Measurements from ENCODE around the gene OOSP1. TPM values are rescaled to one million over a fixed set of nuclear protein-coding genes. Genes with fewer than 3 reads are reported as not detected.

OOSP1 gene
- total and polyA plus RNA-seq, 7 donors, result not detected

DNA sequence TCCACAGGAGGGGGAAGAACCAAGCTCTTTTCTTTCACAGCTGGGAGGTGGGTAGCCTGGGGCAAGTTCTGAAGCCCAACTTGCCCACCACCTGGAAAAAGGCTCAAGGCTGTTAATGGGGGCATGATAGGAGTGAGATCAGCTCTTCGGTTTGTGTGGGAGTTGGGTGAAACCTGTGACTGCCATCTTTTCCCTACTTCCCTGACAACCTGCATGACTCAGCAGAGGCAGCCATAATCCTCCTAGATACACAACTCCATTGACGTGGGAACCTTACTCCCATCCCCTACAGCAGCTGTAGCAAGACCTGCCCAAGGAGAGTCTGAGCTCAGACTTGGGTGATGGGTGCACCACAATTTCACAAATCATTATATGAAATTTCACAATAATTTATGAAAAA is 65.5 kb downstream of the OOSP1 start:
- no peaks in the 10 kb centered on the region for H3K9me3 ChIP-seq
- H3K27me3 ChIP-seq, result no peaks in the 10 kb centered on the region
- H3K36me3 ChIP-seq, result no peaks in the 10 kb centered on the region
- no peak overlapping the region for H3K27ac ChIP-seq
- DNase-seq, result no peak
- 88 to 90% methylated on average over 2 of the region's 2 CpGs for WGBS, 2 donors
- intact Hi-C loops (cut with DNase I), result no loop called here
- H3K4me1 ChIP-seq, result no peaks in the 10 kb centered on the region
- H3K4me3 ChIP-seq, result no peak overlapping the region
- TF ChIP-seq, protein P1, sequence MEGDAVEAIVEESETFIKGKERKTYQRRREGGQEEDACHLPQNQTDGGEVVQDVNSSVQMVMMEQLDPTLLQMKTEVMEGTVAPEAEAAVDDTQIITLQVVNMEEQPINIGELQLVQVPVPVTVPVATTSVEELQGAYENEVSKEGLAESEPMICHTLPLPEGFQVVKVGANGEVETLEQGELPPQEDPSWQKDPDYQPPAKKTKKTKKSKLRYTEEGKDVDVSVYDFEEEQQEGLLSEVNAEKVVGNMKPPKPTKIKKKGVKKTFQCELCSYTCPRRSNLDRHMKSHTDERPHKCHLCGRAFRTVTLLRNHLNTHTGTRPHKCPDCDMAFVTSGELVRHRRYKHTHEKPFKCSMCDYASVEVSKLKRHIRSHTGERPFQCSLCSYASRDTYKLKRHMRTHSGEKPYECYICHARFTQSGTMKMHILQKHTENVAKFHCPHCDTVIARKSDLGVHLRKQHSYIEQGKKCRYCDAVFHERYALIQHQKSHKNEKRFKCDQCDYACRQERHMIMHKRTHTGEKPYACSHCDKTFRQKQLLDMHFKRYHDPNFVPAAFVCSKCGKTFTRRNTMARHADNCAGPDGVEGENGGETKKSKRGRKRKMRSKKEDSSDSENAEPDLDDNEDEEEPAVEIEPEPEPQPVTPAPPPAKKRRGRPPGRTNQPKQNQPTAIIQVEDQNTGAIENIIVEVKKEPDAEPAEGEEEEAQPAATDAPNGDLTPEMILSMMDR (IDR thresholded peaks at IDR 0.05), result no peak
- no peak for TF ChIP-seq POLR2A (IDR thresholded peaks at IDR 0.05)
- no peak for TF ChIP-seq POLR2AphosphoS5 (IDR thresholded peaks at IDR 0.05)
- no peak for TF ChIP-seq EP300 (IDR thresholded peaks at IDR 0.05)

DNA sequence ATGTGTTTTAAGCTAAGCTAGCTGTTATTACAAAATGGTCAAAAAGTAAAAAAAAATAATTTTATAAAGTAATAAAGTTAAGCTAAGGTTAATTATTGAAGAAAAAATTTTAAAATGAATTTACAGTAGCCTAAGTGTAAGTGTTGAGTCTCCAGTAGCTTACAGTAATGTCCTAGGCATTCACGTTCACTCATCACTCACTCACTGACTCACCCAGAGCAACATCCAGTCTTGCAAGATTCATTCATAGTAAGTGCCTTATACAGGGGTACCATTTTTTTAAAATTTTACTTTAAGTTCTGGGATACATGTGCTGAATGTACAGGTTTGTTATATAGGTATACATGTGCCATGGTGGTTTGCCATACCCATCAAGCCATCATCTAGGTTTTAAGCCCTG is 67.1 kb downstream of the OOSP1 start:
- no peak for DNase-seq
- intact Hi-C loops (cut with DNase I), result no loop called here

More for the DNA sequence above, 67.1 kb downstream of the OOSP1 start:
- no peaks in the 10 kb centered on the region for H3K9me3 ChIP-seq
- 90 to 93% methylated on average over 1 of the region's 1 CpG for WGBS, 2 donors
- H3K27me3 ChIP-seq, result no peaks in the 10 kb centered on the region
- TF ChIP-seq EP300 (IDR thresholded peaks at IDR 0.05), result no peak
- TF ChIP-seq POLR2AphosphoS5 (IDR thresholded peaks at IDR 0.05), result no peak
- no peak for TF ChIP-seq POLR2A (IDR thresholded peaks at IDR 0.05)
- TF ChIP-seq, protein P1 (IDR thresholded peaks at IDR 0.05), result no peak
- no peaks in the 10 kb centered on the region for H3K4me1 ChIP-seq
- H3K36me3 ChIP-seq, result no peaks in the 10 kb centered on the region
- no peak overlapping the region for H3K4me3 ChIP-seq
- no peak overlapping the region for H3K27ac ChIP-seq

Other genes starting within 250 kb of the OOSP1 start
- gene OR10V1, start 224.6 kb upstream of the OOSP1 start, total RNA-seq, result not detected
- not detected for gene OR10V1, start 224.6 kb upstream of the OOSP1 start, polyA plus RNA-seq
- gene STX3, start 183.1 kb upstream of the OOSP1 start, total RNA-seq, result 10 to 100 TPM in 3 of 4 donors, 1 to 10 TPM in 1; 9.7 to 19.3 (median 15.4) TPM
- gene STX3, start 183.1 kb upstream of the OOSP1 start, polyA plus RNA-seq, result 100 to 1,000 TPM in 1 of 3 donors, 10 to 100 TPM in 2; 39.2 to 120 (median 90.1) TPM
- 10 to 100 TPM; 41.9 to 52.6 (median 44.9) TPM for gene MRPL16, start 127.7 kb upstream of the OOSP1 start, total RNA-seq
- 10 to 100 TPM; 63.7 to 79.5 (median 75.7) TPM for gene MRPL16, start 127.7 kb upstream of the OOSP1 start, polyA plus RNA-seq
- gene CBLIF, start 92.9 kb upstream of the OOSP1 start, total RNA-seq, result not detected
- under 1 TPM in 1 of 3 donors, not detected in 2; 0.28 TPM for gene CBLIF, start 92.9 kb upstream of the OOSP1 start, polyA plus RNA-seq
- gene TCN1, start 71.9 kb upstream of the OOSP1 start, total RNA-seq, result not detected
- 1 to 10 TPM in 1 of 3 donors, not detected in 2; 1.8 TPM for gene TCN1, start 71.9 kb upstream of the OOSP1 start, polyA plus RNA-seq
- not detected for gene OOSP3, start 59.6 kb upstream of the OOSP1 start, total RNA-seq
- not detected for gene OOSP3, start 59.6 kb upstream of the OOSP1 start, polyA plus RNA-seq
- gene OOSP4A, start 25.6 kb downstream of the OOSP1 start, total RNA-seq, result not detected
- not detected for gene OOSP4A, start 25.6 kb downstream of the OOSP1 start, polyA plus RNA-seq
- gene OOSP4B, start 78.7 kb downstream of the OOSP1 start, total RNA-seq, result not detected
- not detected for gene OOSP4B, start 78.7 kb downstream of the OOSP1 start, polyA plus RNA-seq
- gene OOSP2, start 102.0 kb downstream of the OOSP1 start, total RNA-seq, result not detected
- not detected for gene OOSP2, start 102.0 kb downstream of the OOSP1 start, polyA plus RNA-seq
- not detected for gene MS4A3, start 118.2 kb downstream of the OOSP1 start, total RNA-seq
- gene MS4A3, start 118.2 kb downstream of the OOSP1 start, polyA plus RNA-seq, result not detected
- gene MS4A2, start 150.2 kb downstream of the OOSP1 start, total RNA-seq, result 1 to 10 TPM in 3 of 4 donors, not detected in 1; 1.2 to 2.5 (median 1.6) TPM
- under 1 TPM in 2 of 3 donors, not detected in 1; 0.26 to 0.60 TPM for gene MS4A2, start 150.2 kb downstream of the OOSP1 start, polyA plus RNA-seq
- 100 to 1,000 TPM in 2 of 4 donors, 10 to 100 TPM in 2; 64.3 to 115 (median 87.7) TPM for gene MS4A6A, start 244.7 kb downstream of the OOSP1 start, total RNA-seq
- gene MS4A6A, start 244.7 kb downstream of the OOSP1 start, polyA plus RNA-seq, result 100 to 1,000 TPM in 1 of 3 donors, 10 to 100 TPM in 2; 58.9 to 113 (median 80.0) TPM